A673 (cell line): Measurements from ENCODE around the gene TFR2. TPM values are rescaled to one million over a fixed set of nuclear protein-coding genes. Genes with fewer than 3 reads are reported as not detected.

Experiments
- BruUV-seq: library from RNA; stranded (reverse); fragments of 400-500 nt; replicated peaks from 2 replicates; lab custom pipeline; 2021; lab: Mats Ljungman, UMichigan
- CTCF ChIA-PET: fragments of 300-600 bp; sonication (Branson Sonifier 250); formaldehyde crosslinking; loops from one replicate; lab custom pipeline; 2022; ENCODE audit warnings: antibody characterized with exemption; lab: Charles Lee
- POLR2A ChIA-PET: fragments of 300-600 bp; sonication (Branson Sonifier 250); formaldehyde crosslinking; loops from one replicate; lab custom pipeline; 2022; ENCODE audit warnings: antibody characterized with exemption; ENCODE audit not compliant: low non-redundant PET; lab: Charles Lee
- DNase-seq: peaks from one replicate; pipeline ENCODE4 v3.0.0-alpha.2; 2015; ENCODE audit warnings: low spot score
- H3K27ac ChIP-seq: fragments of 200-600 bp; sonication (generic); 2 replicates; pipeline ENCODE4 v1.5.1; 2016; ENCODE audit warnings: mixed run types, low read depth, mild to moderate bottlenecking, mixed read lengths, antibody characterized with exemption, low read length; ENCODE audit not compliant: poor library complexity, severe bottlenecking
- H3K27me3 ChIP-seq: fragments of 200-600 bp; sonication (generic); replicated peaks from 2 replicates; pipeline ENCODE4 v1.6.1; 2017; ENCODE audit warnings: mixed run types, low read depth, mild to moderate bottlenecking, mixed read lengths, antibody characterized with exemption, low read length; ENCODE audit not compliant: insufficient read depth, poor library complexity
- H3K36me3 ChIP-seq: fragments of 200-600 bp; sonication (generic); 2 replicates; pipeline ENCODE4 v1.6.1; 2016; ENCODE audit warnings: mixed run types, mild to moderate bottlenecking, mixed read lengths, antibody characterized with exemption, low read length; ENCODE audit not compliant: insufficient read depth, poor library complexity, severe bottlenecking
- H3K4me1 ChIP-seq: fragments of 200-600 bp; sonication (generic); 2 replicates; pipeline ENCODE4 v1.6.1; 2017; ENCODE audit warnings: mixed run types, mild to moderate bottlenecking, mixed read lengths, antibody characterized with exemption, low read length; ENCODE audit not compliant: insufficient read depth, poor library complexity, severe bottlenecking
- H3K4me3 ChIP-seq: fragments of 200-600 bp; sonication (generic); 2 replicates; pipeline ENCODE4 v1.5.1; 2016; ENCODE audit warnings: low read depth, mixed run types, mild to moderate bottlenecking, mixed read lengths, low read length; ENCODE audit not compliant: poor library complexity, severe bottlenecking
- H3K9me3 ChIP-seq: fragments of 200-600 bp; sonication (generic); 2 replicates; pipeline ENCODE4 v1.6.1; 2016; ENCODE audit warnings: mixed run types, low read depth, mild to moderate bottlenecking, mixed read lengths, antibody characterized with exemption, low read length; ENCODE audit not compliant: poor library complexity, severe bottlenecking
- CTCF ChIP-seq: fragments of 300-800, 200-600 bp; sonication (generic); conservative IDR thresholded peaks from 2 replicates; pipeline ENCODE4 v1.5.1; 2017; ENCODE audit warnings: low read depth, mild to moderate bottlenecking, antibody characterized with exemption, low read length, moderate library complexity, mixed read lengths
- EZH2 ChIP-seq: fragments of 200-600 bp; sonication (generic); IDR thresholded peaks from 2 replicates; pipeline ENCODE4 v1.6.1; 2017; ENCODE audit warnings: borderline replicate concordance, low read depth, mild to moderate bottlenecking, mixed read lengths, antibody characterized with exemption, low read length; ENCODE audit not compliant: poor library complexity, severe bottlenecking
- intact Hi-C: fragments of 100-400 bp; cut with micrococcal nuclease; formaldehyde crosslinking; loops from one replicate; pipeline ENCODE4 v1.10.0; 2022; ENCODE audit not compliant: unreplicated experiment
- total RNA-seq: library from RNA; stranded (reverse); gene quantifications from 2 replicates; pipeline ENCODE4 v1.2.3, GENCODE V29; 2021

Gene TFR2
- total RNA-seq, 1 experiment from 2014 or later: 2.0 TPM

GRCh38 chr7:100641860-100642533 is 645 bp upstream of the TFR2 start:
- TF ChIP-seq CTCF (no peak), EZH2 (no peak)
- no peak for DNase-seq
- H3K27me3 ChIP-seq: no peaks in the 10 kb centered on the region
- no peaks in the 10 kb centered on the region for H3K36me3 ChIP-seq
- POLR2A ChIA-PET: no interaction called here
- H3K4me3 ChIP-seq: no peak overlapping the region
- intact Hi-C loops: no loop called here
- no TSS peak for BruUV-seq
- no peaks in the 10 kb centered on the region for H3K4me1 ChIP-seq
- CTCF ChIA-PET: interaction anchor here (0.5 kb wide), 1 partner anchor 32 kb away, joined by 5 read pairs; no protein-coding TSS in a partner anchor
- no peak overlapping the region for H3K27ac ChIP-seq
- H3K9me3 ChIP-seq: no peaks in the 10 kb centered on the region

GRCh38 chr7:100640517-100641440 is 573 bp downstream of the TFR2 start:
- POLR2A ChIA-PET: no interaction called here
- Histone ChIP-seq H3K27ac (no peak overlapping the region), H3K36me3 (no peaks in the 10 kb centered on the region), H3K27me3 (no peaks in the 10 kb centered on the region), H3K4me3 (no peak overlapping the region), H3K4me1 (no peaks in the 10 kb centered on the region), H3K9me3 (no peaks in the 10 kb centered on the region)
- CTCF ChIA-PET: interaction anchor here (0.6 kb wide), 1 partner anchor 517 kb away, joined by 5 read pairs; no protein-coding TSS in a partner anchor
- TF ChIP-seq EZH2 (no peak), CTCF (no peak)
- DNase-seq: no peak
- intact Hi-C loops: no loop called here
- BruUV-seq: no TSS peak

- no peak overlapping the region for H3K4me3 ChIP-seq
- TF ChIP-seq EZH2 (no peak), CTCF (no peak)
- ChIA-PET POLR2A (no interaction called here), CTCF (interaction anchor here (0.6 to 0.7 kb wide), 2 partner anchors 517 to 564 kb away, joined by 5 to 6 read pairs; no protein-coding TSS in a partner anchor)
- H3K4me1 ChIP-seq: no peaks in the 10 kb centered on the region
- H3K27me3 ChIP-seq: no peaks in the 10 kb centered on the region
- H3K36me3 ChIP-seq: no peaks in the 10 kb centered on the region
- BruUV-seq: no TSS peak
- H3K27ac ChIP-seq: no peak overlapping the region
- no peaks in the 10 kb centered on the region for H3K9me3 ChIP-seq
- no peak for DNase-seq
- intact Hi-C loops: no loop called here
Measured at GRCh38 chr7:100639995-100640516, 1.3 kb downstream of the TFR2 start.
